HG02970 (cell line): Measurements from ENCODE around the gene OR1D2.
"Not testable (repeated sequence)": the region's sequence is repeated elsewhere in the genome, so short reads cannot be mapped to it uniquely, and the experiment has no call there.

Experiments used
- ATAC-seq: cut with Tn5 transposase; IDR thresholded peaks from one replicate; pipeline ENCODE4 v1.9.1; 2021; ENCODE audit warnings: mild to moderate bottlenecking, moderate library complexity, moderate number of reproducible peaks; ENCODE audit not compliant: unreplicated experiment, low FRiP score

The OR1D2 gene, protein sequence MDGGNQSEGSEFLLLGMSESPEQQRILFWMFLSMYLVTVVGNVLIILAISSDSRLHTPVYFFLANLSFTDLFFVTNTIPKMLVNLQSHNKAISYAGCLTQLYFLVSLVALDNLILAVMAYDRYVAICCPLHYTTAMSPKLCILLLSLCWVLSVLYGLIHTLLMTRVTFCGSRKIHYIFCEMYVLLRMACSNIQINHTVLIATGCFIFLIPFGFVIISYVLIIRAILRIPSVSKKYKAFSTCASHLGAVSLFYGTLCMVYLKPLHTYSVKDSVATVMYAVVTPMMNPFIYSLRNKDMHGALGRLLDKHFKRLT

DNA sequence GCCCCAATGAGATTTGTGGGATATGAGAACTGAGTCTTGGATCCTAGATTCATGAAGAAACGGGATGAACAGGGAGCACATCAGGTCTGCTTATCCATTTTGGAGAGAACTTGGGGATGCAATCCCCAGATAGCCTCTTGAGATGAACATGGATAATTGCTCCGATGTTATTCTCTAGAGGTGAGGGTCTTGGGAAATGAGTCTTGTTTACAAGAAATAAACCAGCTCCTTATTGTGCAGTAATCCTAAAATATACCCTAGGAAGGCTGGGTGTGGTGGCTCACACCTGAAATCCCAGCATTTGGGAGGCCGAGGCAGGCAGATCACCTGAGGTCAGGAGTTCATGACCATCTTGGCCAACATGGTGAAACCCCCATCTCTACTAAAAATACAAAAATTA, at the start of gene OR1D2:
Gene OR1D2, minus strand, starts transcription at position 101 of the 400 bp plus-strand sequence. CDS start 11,426 bp downstream, outside the sequence.
- ATAC-seq = no peak

DNA sequence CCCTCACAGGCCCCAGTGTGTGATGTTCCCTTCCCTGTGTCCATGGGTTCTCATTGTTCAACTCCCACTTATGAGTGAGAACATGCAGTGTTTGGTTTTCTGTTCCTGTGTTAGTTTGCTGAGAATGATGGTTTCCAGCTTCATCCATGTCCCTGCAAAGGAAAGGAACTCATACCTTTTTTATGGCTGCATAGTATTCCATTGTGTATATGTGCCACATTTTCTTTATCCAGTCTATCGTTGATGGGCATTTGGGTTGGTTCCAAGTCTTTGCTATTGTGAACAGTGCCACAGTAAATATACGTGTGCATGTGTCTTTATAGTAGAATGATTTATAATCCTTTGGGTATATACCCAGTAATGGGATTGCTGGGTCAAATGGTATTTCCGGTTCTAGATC, 33.3 kb upstream of the OR1D2 start:
- ATAC-seq = not testable (repeated sequence)

DNA sequence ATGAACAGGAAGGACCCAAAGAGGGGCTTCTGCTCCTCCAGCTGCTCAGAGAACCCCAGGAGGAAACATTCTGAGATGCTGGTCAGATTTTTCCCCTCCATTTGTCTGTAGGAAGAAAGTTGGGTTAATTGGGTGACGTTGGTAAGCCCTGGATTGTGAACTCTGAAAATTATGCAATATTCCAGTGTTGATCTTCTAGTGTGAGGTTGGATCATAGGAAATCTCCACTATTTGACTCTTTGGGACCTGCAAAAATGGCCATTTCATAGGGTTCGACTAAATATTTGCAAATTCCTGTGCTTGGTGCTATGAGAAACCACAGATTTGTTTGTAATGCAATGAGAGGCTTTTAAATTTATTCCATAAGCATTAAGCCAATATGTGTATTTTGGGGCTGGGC, 23.2 kb upstream of the OR1D2 start, which contains the start of gene OR1G1:
Gene OR1G1, minus strand, starts transcription at position 101 of the 400 bp plus-strand sequence. Its CDS starts 0 bp downstream, at position 101.
- no peak for ATAC-seq

DNA sequence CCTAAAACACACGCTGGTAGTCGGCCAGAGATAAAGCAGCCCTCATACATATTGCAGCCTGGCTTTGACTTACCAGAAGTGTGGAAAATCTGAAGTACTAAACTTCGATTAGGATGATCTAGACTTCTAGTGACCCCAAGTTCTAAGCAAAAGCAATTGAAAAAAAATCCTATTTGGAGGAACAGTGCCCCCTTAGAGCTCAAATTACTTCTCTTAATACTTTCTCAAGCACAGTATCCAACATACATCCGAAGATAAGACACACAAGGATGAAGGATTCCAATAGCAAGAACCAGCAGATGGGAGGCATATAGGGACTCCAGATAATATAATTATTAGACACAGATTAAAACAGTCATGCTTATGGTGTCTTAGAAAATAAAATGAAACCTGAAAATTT, 30.4 kb downstream of the OR1D2 start:
- not testable (repeated sequence) for ATAC-seq

DNA sequence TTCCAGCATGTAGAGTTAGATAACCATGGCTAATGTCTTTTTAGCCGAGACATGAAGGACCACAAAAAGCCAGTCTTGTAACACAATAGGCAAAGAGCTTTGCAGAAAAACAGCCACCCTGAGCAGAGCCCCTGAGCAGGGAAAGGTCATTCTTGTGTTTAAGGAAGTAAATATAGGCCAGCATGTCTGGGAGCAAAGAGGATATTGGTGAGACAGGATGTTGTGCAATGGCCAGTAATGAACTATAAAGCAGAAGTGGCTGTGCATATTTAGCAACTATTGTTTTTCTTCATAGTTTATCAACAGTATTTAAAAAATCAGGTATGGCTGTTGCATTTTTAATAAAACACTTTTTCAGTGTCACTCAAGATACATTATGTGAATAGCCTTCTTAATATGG, 39.0 kb downstream of the OR1D2 start:
- not testable (repeated sequence) for ATAC-seq

DNA sequence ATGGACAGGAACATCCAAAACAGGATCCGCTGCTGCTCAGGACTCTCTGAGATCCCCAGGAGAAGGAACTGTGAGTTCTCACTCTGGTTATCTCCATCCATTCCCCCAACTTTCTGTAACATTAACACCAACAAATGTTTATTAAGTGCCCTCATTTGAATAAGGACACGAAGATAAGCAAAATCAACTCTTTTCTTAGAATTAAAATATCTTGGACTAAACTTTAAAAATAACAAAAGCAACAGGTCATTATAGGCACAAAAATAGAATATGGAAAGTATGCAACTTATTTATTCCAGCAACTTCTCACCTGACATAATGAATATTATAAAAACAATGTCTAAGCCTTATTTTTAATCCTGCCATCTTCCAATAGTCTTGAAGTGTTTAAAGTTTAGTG, 40.7 kb downstream of the OR1D2 start, which contains the start of gene OR1D5:
Gene OR1D5, minus strand, starts transcription at position 101 of the 400 bp plus-strand sequence. Its CDS starts 0 bp downstream, at position 101.
- not testable (repeated sequence) for ATAC-seq

DNA sequence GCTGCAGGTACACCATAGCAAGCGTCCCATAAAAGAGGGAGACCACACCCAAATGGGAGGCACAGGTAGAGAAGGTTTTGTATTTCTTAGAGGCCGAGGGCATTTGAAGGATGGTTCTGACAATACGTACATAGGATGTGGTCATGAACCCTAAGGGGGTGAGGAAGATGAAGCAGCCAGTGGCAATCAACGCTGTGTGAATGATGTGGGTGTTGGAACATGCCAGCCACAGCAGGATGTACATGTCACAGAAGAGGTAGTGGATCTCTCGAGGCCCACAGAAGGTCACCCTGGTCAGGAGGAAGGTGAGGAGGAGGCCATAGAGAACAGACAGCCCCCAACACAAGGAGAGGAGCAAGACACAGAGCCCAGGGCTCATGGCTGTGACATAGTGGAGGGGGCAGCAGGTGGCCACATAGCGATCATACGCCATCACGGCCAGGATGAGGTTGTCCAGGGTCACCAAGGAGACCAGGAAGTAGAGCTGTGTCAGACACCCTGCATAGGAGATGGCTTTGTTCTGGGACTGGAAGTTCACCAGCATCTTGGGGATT, 41.3 kb downstream of the OR1D2 start:
- not testable (repeated sequence) for ATAC-seq

DNA sequence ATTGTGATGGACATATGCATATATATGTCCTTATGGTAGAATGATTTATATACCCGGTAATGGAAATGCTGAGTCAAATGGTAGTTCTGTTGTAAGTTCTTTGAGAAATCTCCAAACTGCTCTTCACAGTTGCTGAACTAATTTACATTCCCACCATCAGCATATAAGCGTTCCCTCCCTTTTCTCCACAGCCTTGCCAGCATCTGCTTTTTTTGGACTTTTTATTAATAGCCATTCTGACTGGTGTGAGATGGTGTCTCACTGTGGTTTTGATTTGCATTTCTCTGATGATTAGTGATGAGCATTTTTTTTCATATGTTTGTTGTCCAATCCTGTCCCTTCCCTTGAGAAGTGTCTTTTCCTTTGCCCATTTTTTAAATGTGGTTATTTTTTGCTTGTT, 49.4 kb downstream of the OR1D2 start:
- not testable (repeated sequence) for ATAC-seq

DNA sequence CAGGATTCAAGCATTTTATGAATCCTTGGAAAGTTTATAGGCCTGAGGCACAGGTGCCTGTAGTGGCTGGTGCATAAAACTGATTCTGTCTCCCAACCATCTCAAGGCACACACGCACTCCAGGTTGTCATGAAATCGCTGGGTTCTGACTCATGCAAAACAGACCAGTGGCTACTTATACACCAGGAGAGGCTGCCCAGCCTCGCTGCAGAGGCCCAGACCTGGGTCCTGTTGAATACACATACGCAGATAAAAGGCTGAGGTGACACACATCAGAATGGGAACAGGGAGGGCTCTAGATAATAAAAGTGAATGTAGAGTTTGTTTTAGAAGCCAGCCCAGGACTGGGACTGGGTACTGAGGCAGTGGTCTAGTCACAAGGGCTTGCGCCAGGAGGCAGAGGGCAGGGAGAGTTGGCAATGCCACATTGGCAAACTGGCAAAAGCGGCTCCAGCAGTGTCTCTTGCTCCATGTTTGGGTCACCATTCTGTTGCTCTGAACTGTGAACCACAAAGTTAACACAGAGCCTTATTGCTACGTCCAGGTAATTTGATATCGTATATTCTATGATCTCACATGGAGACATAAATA, 54.4 kb downstream of the OR1D2 start:
- ATAC-seq = no peak

DNA sequence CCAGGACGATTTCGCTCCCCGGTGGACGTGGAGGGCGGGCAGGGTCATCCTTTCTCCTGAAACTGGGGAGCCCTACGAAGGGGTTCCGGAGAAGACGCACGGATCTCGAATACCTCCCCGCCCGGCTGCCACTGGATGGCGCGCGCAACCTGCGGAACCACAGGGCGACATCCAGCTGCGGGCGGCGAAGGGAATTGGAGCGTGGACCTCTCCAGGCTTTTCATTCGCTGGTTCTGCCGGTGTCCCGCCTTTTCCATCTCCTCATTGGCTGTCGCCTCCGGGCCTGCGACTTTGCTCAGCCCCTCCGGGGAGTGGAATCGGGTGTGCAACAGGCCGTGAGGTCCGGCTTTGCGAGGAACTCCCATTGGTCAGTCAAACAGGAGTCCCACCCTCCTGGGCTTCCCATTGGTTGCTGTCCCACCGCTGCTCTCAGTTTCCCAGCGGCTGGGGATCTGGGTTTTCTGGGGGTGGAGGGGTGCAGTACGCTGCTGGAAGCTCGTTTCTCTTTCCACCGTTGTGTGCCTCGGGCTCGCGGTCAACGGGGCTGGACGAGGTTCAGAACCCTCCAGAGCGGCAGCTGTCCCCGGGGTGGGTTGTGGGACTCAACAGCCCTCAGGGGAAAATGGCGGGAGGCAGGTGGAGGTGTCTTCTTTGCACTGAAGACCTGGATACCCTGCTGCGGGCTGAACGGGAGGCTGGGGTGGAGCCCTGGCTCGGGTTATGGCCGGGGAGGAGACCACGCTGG, 55.3 kb downstream of the OR1D2 start:
- peak; percentile 92 for ATAC-seq

DNA sequence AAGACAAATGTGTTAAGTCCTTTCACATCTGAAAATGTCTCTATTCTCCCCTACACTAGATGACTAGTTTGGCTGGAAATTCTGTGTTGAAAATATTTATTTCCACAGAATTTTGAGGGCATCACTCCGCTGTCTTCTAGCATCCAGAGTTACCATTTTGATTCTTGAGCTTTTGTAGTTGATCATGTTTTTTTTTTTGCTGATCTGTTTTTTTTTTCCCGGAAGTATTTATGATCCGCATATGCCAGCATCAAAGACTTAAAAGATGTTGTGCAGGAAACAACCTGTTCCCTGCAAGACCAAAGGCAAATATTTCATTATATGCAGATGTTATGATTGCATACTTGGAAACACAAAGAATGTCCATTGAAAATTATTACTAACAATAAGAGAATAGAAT, 57.5 kb downstream of the OR1D2 start:
- no peak for ATAC-seq

DNA sequence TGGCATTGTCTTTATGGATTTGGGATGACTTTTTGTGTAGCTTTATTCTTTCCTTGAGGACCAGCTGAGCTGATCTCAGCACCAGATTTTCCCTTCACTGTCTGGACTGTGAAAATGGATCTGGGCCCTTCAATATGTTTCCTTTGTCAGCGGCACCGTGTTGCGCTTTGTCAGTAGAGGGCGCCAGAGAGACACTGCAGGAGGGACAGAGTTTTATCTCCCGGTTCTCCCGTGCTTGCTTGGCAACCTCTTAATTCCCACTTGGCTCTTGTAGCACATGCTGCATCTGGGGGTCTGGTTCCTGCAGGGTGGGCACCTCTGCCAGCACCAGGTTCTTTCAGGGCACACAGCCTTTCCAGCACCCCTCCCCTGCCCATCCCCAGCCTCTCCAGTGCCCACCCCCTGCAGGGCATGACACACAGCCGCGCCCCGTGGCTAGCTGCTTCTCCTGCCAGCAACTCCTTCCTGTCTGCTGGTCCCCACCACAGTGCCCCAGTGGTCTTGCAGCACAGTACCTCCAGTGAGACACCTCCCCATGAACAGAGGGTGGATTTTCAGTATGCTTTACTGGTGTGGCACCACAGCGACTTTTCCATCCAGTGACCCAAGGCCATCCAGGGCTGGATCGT, 60.4 kb downstream of the OR1D2 start:
- ATAC-seq = no peak

DNA sequence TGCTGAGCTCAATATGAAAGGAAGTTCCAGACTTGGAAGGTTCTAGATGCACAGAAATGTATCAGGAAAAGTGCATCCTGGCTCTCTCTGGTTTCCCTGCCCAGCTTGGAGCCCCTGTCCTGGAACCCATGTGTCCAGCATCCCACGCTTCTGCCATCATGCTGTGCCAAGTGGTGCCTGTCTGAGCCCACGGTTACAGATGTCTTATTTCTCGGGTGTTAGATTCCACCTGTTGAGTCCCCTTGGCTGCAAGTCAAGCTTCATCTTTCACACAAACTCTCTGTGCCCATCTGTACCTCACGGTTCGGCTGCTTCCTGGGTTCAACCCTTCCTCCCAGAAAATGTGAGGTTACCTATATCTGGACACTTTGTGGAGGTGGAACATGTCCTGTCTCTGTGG, 63.3 kb downstream of the OR1D2 start:
- no peak for ATAC-seq

DNA sequence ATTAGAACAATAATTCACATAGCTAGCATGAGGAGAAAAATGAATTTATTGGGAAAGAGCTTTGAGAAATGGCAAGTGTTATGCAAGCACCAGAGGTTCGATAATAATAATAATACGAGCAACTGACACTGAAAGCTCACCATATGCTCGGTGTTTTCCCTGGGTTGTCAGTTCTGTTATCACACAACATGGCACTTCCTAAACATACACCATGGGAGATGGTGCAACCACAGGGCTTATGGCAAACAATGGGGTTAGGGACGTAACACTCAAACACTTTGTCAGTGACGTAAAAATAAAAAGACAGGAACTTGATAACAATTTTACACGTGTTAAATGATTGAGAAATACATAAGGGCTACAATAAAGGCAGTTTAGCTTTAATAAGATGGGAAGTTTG, 64.5 kb downstream of the OR1D2 start:
- no peak for ATAC-seq

DNA sequence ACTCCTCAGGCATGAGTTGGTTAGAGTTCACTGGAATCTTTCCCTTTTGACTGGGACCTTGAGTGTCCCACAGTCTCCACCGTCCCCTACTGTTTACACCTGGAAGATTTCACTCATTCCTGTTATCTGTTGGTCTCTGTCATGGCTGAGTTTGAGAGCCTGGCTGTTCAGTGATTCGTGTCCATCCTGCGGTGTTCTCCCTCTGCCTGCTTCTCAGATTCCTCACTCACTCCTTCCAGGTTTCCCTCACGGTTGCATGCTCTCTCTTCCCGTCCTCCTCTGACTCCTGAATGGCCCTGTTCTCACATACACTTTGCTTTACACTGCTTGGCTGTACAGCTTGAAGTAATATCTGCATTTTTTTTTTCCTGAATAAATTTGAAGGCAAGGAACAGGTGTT, 65.3 kb downstream of the OR1D2 start:
- no peak for ATAC-seq
